Stimulated activated naive CD4-positive, alpha-beta T cell (primary cell): ENCODE data around the gene PAPSS1.
"Not testable (repeated sequence)": the region's sequence is repeated elsewhere in the genome, so short reads cannot be mapped to it uniquely, and the experiment has no call there.

Source experiments
- DNase-seq, 6 experiments: peaks; one replicate each; lab custom pipeline; 2025; lab: John Stamatoyannopoulos, UW

Gene PAPSS1

GRCh38 chr4:107689912-107690587, 30.0 kb downstream of the PAPSS1 start:
- DNase-seq = no peak

DNA sequence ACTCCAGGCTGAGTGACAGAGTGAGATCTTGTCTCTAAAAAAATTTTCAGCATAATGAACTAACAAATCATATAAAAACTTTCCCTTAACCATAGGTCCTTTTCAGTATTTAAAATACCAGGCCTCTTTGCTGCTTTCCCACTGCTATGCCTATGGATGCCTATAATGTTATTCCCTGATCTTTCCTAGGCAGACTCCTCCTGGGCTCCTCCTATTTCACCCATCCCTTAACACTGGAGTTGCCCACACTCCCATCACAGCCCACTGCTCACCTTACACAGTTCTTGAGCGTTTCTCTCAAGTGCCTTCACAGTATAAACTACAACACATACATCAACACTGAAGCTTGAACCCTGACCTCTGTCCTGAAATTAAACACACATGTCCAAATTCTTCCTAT, 31.6 kb downstream of the PAPSS1 start:
- no peak for DNase-seq

GRCh38 chr4:107685740-107686139, 34.3 kb downstream of the PAPSS1 start:
- no peak for DNase-seq

DNA sequence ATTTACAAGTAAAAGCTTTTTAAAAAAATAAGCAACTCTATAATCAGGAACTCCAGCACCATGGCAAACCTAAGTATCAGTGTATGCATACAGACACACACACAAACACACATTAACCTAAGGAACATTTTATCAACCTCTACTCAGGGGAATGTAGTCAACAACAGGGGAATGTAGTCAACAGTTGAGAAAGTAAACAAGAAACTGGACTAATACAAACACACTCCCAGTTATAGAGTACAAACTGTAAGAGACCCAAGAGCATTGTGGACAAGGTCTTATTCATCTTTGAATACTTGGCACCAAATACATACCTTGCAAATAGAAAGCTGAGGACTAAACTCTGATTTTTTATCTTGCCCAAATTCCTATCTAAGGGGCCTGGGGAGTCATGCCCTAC, 36.2 kb downstream of the PAPSS1 start:
- DNase-seq = no peak

GRCh38 chr4:107682306-107682705, 37.7 kb downstream of the PAPSS1 start:
- DNase-seq = no peak

GRCh38 chr4:107669068-107669467, 51.0 kb downstream of the PAPSS1 start:
- DNase-seq = no peak

DNA sequence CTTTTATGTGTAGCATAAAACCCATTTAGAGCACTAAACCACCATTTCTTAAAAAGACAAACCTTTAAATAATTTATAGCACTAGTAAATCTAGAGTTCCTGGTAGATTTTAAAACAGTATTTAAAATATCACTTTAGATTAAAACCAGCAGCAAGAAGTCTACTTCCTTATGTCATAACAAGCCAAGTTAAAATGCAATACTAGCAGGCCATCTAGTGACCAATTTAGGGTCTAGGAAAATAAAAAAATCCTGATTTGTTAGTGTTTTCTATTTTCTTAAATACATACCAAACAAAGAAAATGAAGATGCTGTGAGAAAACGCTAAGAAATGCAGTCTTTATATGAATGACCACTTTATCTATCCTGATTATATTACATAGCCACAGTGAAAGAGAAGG, 53.9 kb downstream of the PAPSS1 start:
- no peak for DNase-seq

DNA sequence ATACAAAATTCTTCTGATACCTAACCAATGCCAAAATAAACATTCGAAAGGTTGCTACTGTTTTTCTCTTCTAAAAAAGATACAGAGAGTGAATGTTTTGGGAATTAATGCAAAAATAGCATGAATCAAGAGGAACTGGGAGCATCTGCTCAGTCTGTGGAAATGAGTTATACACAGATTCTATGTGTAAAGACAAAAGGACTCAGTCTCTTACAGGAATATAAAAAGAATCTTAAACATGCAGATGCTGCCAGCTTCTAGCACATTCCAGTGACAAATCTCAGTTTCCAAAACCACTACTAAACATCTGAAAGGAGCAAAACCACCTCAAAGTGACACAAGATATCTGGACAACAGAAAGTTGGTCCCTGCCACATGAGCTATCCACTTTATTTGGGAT, 55.0 kb downstream of the PAPSS1 start:
- no peak for DNase-seq

GRCh38 chr4:107658400-107659336, 61.4 kb downstream of the PAPSS1 start:
- no peak for DNase-seq

DNA sequence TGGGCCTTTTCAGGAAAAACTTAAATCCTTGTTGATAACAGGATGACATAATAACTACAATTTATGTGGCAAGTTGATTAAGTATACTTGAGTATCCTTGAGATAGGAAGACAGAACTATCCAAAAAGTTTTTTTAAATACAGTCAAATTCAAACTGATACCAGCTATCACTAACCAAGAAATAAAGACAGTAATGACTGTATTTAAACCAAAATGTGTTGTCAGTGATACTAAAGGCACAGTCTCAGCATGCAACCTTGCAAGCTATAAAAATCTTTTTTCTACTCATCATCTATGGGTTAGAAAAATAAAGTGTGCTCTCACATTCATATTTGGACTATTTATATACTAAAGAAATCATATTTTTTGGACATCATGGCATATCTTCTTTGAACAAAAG, 64.7 kb downstream of the PAPSS1 start:
- DNase-seq = no peak

DNA sequence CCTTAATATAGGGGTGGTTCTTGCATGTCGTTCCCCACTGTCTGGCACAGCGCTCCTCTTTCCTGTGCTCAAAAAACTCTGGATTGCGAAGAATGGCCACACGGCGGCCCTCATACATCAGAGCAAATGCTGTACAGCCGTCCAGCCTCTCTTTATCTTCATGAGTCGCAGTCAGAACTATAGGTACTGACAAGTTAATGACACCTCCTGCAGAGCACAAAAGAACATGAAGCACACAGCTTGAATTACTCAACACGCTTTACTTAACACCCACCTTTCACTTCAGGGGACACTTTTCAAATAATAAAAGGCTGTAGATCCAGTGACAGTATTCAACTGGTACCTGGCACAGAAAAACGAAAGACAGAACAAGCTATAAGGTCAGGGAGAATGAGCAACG, 65.3 kb downstream of the PAPSS1 start:
- no peak for DNase-seq

DNA sequence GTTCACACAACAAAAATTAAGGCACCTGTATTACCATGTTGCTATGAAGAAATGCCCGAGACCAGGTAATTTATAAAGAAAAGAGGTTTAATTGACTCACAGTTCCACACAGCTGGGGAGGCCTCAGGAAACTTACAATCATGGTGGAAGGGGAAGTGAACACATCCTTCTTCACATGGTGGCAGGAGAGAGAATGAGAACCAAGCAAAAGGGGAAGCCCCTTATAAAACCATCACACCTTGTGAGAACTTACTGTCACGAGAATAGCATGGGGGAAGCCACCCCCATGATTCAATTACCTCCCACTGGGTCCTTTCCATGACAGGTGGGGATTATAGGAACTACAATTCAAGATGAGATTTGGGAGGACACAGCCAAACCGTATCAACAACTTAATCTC, 68.6 kb downstream of the PAPSS1 start:
- DNase-seq = not testable (repeated sequence)

DNA sequence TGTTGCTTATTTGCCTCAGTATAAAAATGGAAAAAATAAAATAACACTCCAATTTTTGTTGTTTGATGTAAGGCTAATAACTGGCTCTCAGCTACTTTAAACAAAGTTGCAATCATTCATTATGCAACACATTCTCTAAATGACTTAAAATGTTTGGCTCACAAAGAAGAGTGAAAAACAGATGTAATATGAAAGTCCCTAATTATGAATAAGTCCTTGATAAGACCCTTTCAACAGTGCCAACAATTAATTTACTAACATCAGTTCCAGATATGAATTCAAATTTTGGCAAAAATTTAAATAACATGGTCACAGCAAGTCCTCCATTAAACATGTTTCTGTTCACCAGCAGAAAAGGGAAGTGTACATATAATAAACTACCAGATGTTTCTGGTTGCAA, 69.8 kb downstream of the PAPSS1 start:
- no peak for DNase-seq

- no peak for DNase-seq
These were observed 71.6 kb downstream of the PAPSS1 start for GRCh38 chr4:107648178-107648991.

GRCh38 chr4:107647591-107647990, 72.4 kb downstream of the PAPSS1 start:
- DNase-seq = no peak

DNA sequence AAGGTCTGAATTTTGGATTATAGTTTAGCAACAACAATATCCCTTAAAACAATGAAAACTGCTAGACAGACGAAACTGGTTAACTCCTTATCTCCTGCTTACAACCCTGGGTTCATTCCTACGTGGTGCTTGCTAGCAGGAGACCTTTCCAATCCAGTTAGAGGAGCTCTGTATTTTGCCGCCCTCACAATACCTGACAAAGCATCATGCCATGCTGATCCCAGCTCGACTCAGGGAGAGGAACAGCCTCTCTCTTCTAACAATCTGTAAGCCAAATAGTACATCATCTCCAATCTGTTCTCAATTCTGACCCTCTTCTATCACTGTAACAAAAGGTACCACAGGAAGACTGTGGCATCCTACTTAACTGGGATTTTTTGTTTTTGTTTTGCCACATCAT, 74.4 kb downstream of the PAPSS1 start:
- DNase-seq = no peak

DNA sequence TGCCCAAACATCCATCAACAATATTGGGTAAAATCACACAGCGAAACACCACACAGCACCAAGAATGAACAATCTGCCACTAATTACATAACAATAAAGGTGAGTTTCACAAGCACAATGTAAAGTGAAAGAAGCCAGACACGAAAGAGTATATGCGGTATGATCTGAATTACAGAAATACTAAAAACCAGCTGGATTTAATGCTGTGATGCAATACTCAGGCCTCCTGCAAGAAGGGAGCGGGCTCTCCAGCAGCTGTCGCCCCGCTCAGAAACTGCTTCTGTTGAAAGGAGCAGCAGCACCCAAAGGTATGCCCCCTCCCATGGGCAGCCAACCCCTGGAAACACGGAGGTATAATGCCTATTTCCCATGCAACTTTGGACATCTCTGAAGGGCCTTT, 77.0 kb downstream of the PAPSS1 start:
- no peak for DNase-seq

GRCh38 chr4:107640878-107641277, 79.2 kb downstream of the PAPSS1 start:
- DNase-seq = no peak

- no peak for DNase-seq
These were observed 79.8 kb downstream of the PAPSS1 start for GRCh38 chr4:107640197-107640596.

DNA sequence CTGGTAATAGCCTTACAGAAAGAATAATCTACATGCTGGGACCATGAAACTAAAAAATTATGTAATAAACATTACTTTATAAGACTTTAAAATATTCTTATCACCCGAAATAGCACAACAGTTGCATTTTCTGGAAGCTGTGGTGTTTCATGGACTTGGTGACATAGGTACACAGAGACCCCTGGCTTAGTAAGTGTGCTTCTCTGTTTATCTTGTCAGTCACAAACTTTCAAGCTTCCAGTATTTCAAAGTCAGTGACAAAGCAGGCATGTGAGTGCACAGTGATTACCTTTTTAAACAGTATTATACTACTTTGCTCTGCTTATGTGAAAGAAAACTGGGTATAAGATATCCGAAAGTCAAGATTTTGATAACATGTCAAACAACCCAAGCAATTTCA, 84.3 kb downstream of the PAPSS1 start:
- no peak for DNase-seq

GRCh38 chr4:107631560-107631959, 88.5 kb downstream of the PAPSS1 start:
- DNase-seq = no peak

DNA sequence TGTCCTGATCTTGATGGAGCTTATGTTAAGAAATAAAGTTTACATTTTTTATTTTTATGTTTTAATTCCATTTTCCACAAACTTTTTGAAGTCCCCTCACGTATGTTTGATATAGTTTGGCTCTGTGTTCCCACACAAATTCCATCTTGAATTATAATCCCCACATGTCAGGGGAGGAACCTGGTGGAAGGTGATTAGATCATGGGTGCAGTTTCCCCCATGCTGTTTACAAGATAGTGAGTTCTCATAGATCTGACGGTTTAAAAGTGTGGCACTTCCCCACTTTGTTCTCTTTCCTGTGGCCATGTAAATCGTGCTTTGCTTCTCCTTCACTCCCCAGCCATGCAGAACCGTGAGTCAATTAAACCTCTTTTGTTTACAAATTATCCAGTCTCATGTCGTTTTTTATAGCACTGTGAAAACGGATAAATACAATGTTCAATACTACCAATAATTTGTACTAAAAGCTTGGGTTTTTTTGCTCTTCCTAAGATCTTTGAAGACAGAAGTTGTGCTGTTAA, 89.8 kb downstream of the PAPSS1 start:
- DNase-seq = no peak
